Measurements from ENCODE around the gene FREM1. TPM values are rescaled to one million over a fixed set of nuclear protein-coding genes. Genes with fewer than 3 reads are reported as not detected.
A peak's percentile ranks its signal among the peaks of the same experiment; 100 is the strongest.

Gene FREM1, protein sequence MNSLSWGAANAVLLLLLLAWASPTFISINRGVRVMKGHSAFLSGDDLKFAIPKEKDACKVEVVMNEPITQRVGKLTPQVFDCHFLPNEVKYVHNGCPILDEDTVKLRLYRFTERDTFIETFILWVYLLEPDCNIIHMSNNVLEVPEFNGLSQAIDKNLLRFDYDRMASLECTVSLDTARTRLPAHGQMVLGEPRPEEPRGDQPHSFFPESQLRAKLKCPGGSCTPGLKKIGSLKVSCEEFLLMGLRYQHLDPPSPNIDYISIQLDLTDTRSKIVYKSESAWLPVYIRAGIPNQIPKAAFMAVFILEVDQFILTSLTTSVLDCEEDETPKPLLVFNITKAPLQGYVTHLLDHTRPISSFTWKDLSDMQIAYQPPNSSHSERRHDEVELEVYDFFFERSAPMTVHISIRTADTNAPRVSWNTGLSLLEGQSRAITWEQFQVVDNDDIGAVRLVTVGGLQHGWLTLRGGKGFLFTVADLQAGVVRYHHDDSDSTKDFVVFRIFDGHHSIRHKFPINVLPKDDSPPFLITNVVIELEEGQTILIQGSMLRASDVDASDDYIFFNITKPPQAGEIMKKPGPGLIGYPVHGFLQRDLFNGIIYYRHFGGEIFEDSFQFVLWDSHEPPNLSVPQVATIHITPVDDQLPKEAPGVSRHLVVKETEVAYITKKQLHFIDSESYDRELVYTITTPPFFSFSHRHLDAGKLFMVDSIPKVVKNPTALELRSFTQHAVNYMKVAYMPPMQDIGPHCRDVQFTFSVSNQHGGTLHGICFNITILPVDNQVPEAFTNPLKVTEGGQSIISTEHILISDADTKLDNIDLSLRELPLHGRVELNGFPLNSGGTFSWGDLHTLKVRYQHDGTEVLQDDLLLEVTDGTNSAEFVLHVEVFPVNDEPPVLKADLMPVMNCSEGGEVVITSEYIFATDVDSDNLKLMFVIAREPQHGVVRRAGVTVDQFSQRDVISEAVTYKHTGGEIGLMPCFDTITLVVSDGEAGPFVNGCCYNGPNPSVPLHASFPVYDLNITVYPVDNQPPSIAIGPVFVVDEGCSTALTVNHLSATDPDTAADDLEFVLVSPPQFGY (N-terminal part only)
- 1 to 10 TPM; 3.3 to 7.1 (median 5.2) TPM for total RNA-seq

DNA sequence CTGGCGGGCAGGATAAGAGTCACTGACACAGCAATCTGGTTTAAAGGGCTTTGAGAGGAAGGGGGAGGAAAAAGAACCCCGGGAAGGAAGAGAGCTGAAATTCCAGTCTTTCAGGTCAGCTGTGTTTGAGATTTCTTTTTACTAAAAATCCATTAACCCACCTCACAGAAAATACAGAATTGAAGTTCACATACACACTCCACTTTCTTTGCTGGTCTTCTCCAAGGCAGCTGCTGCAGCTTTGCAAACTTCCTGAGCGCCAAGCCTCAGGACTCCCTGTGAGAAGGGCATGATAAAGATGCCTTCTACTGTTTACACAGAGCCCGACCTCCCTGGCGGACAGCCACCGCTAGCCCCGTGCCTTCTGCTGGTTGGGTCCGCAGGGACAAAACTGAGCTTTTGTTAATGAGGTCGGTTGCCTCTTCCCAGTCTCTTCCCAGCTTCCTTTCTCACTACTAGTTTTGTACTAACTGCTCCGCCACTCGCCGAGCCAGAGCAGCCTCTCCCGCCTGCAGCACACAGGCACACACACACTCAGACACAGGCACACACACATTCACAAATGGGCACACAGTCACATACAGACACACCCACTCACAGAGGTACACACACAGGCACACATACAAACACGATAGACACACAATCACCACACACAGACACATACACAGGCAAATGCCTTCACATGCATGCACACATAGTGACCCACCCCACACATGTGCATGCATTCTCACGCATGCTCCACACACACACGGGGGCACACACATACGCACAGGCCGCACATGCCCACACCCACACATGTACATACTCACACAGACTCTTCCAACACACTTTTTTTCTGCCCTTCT, at the start of gene FREM1:
FREM1 (minus strand) TSS at position 468 of the 845 bp plus-strand sequence. CDS start 41,451 bp downstream, outside the sequence.
- H3K27ac ChIP-seq: peak within 1 kb of the TSS in 2 of 4 donors; percentile 35 to 39
- WGBS, 2 donors: 11 to 12% methylated on average over 18 of the region's 18 CpGs
- TF ChIP-seq, protein P1, sequence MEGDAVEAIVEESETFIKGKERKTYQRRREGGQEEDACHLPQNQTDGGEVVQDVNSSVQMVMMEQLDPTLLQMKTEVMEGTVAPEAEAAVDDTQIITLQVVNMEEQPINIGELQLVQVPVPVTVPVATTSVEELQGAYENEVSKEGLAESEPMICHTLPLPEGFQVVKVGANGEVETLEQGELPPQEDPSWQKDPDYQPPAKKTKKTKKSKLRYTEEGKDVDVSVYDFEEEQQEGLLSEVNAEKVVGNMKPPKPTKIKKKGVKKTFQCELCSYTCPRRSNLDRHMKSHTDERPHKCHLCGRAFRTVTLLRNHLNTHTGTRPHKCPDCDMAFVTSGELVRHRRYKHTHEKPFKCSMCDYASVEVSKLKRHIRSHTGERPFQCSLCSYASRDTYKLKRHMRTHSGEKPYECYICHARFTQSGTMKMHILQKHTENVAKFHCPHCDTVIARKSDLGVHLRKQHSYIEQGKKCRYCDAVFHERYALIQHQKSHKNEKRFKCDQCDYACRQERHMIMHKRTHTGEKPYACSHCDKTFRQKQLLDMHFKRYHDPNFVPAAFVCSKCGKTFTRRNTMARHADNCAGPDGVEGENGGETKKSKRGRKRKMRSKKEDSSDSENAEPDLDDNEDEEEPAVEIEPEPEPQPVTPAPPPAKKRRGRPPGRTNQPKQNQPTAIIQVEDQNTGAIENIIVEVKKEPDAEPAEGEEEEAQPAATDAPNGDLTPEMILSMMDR (IDR thresholded peaks at IDR 0.05): no peak
- TF ChIP-seq POLR2A (IDR thresholded peaks at IDR 0.05): no peak
- no peak for TF ChIP-seq EP300 (IDR thresholded peaks at IDR 0.05)
- H3K27me3 ChIP-seq: no peaks in the 10 kb centered on the region
- DNase-seq (ENCODE audit: low spot score in 2 of 2): peak in 1 of 2 donors; percentile 14
- no peaks in the 10 kb centered on the region for H3K36me3 ChIP-seq
- H3K4me1 ChIP-seq: peaks cover 0 to 34% (median 5%) of the 10 kb centered on the region in 4 donors
- H3K9me3 ChIP-seq: no peaks in the 10 kb centered on the region
- peak within 1 kb of the TSS; percentile 9 to 37 (median 28) for H3K4me3 ChIP-seq

DNA sequence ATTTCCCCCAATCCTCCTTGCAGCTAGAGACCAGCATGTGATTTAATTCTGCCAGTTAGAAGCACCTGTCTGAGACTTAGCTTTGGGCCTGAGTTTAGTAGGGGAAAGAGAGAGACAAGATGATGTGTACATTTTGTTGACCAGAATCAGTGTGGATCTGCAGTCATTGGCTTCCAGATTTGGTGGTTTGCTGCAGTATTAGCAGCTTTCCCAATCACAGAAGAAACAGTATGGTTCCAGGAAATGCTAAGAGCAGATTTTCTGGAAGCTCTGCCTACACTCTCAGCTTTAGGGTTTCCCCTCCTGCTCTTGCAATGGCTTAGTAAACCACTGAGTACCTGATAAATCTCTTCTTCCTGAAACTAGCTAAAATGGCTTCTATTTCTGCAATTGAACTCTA, 48.8 kb upstream of the FREM1 start:
- no peaks in the 10 kb centered on the region for H3K27me3 ChIP-seq
- TF ChIP-seq EP300 (IDR thresholded peaks at IDR 0.05): no peak
- TF ChIP-seq, protein P1 (IDR thresholded peaks at IDR 0.05): no peak
- no peak for TF ChIP-seq POLR2A (IDR thresholded peaks at IDR 0.05)
- H3K4me1 ChIP-seq: peaks cover 0 to 13% (median 0%) of the 10 kb centered on the region in 4 donors
- no peak overlapping the region for H3K27ac ChIP-seq
- H3K36me3 ChIP-seq: no peaks in the 10 kb centered on the region
- H3K4me3 ChIP-seq: no peak overlapping the region
- peaks cover 0 to 9% (median 0%) of the 10 kb centered on the region in 4 donors for H3K9me3 ChIP-seq
- no peak for DNase-seq (ENCODE audit: low spot score in 2 of 2)

DNA sequence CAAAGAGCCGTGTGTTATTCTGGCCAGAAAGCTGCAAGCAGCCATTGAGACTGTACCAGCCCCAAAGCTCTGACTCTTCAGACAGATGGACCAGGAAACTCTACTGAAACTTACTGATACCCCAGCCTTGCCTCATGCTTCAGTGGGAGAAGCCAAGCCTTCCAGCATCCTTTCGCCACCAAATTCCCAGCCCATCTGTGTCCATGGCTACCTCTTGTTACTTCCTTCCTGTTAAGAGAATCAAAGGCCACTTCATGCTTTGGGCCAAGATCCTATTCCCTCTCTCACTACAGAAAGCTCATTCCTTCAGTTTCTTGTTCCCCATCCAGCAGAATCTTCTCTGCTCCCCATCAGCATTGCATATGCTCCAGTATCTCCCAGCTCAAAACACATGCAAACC, 46.9 kb upstream of the FREM1 start:
- no peaks in the 10 kb centered on the region for H3K36me3 ChIP-seq
- no peaks in the 10 kb centered on the region for H3K27me3 ChIP-seq
- H3K9me3 ChIP-seq: peaks cover 0 to 10% (median 0%) of the 10 kb centered on the region in 4 donors
- H3K4me3 ChIP-seq: no peak overlapping the region
- TF ChIP-seq EP300 (IDR thresholded peaks at IDR 0.05): no peak
- TF ChIP-seq, protein P1 (IDR thresholded peaks at IDR 0.05): no peak
- peaks cover 0 to 9% (median 0%) of the 10 kb centered on the region in 4 donors for H3K4me1 ChIP-seq
- H3K27ac ChIP-seq: no peak overlapping the region
- DNase-seq (ENCODE audit: low spot score in 2 of 2): no peak
- WGBS, 2 donors: 40 to 52% methylated on average over 2 of the region's 2 CpGs

DNA sequence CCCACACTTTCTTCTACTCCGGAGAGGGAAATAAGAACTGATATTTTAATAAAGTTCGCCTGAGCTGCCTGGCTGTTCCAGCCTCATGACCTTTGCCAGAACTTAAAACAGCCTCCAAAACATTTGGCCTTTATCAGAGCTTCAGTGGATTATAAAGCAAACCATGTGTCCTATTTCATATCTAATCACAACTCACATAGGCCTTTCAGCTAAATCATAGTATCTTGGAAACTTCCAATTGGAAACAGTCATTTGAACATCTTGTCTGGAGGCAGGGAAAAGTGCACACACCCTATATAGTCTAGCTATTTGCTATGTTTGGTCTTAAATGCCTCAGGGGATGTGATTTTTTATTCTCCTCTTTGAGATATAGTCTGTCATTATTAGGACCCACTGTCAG, 46.0 kb upstream of the FREM1 start:
- Histone ChIP-seq H3K27me3 (no peaks in the 10 kb centered on the region), H3K4me3 (no peak overlapping the region), H3K36me3 (no peaks in the 10 kb centered on the region), H3K9me3 (peaks cover 0 to 10% (median 0%) of the 10 kb centered on the region in 4 donors), H3K27ac (no peak overlapping the region), H3K4me1 (no peaks in the 10 kb centered on the region)
- no peak for DNase-seq (ENCODE audit: low spot score in 2 of 2)
- TF ChIP-seq POLR2A (IDR thresholded peaks at IDR 0.05) (no peak), EP300 (IDR thresholded peaks at IDR 0.05) (no peak)
- TF ChIP-seq, protein P1 (IDR thresholded peaks at IDR 0.05): no peak
- WGBS, 2 donors: 52% methylated on average over 2 of the region's 2 CpGs

All from tibial nerve (tissue), 4 donors.